Endothelial cell of umbilical vein (primary cell): Measurements from ENCODE around the gene RUNX2. TPM values are rescaled to one million over a fixed set of nuclear protein-coding genes. Genes with fewer than 3 reads are reported as not detected.

ENCODE experiments used
- BruUV-seq: library from RNA; stranded (reverse); fragments of 400-500 nt; replicated peaks from 2 replicates; lab custom pipeline; 2021; lab: Mats Ljungman, UMichigan
- CTCF ChIA-PET: fragments of 300-600, 350-600 bp; sonication (Branson Sonifier 250); formaldehyde crosslinking; loops from one replicate; lab custom pipeline; 2021; ENCODE audit warnings: antibody characterized with exemption, inconsistent platforms; lab: Charles Lee
- POLR2A ChIA-PET: fragments of 300-600, 350-600 bp; sonication (Branson Sonifier 250); formaldehyde crosslinking; loops from one replicate; lab custom pipeline; 2021; ENCODE audit warnings: antibody characterized with exemption, inconsistent platforms; lab: Charles Lee
- DNase-seq: peaks from one replicate; pipeline ENCODE4 v3.0.0-alpha.2; 2011; ENCODE audit warnings: low read depth, low spot score
- FAIRE-seq: peaks from 2 replicates; lab custom pipeline; 2011; peaks lifted over from hg19 to GRCh38; lab: Jason Lieb, UNC
- H2AFZ ChIP-seq: 2 replicates; pipeline ENCODE4 v1.6.0; 2012; ENCODE audit warnings: low read depth, low read length, control low read depth, inconsistent platforms
- H3K27ac ChIP-seq: 2 replicates; pipeline ENCODE4 v1.5.1; 2011; ENCODE audit warnings: low read depth, mild to moderate bottlenecking, control low read depth, low read length, moderate library complexity; ENCODE audit not compliant: insufficient read depth
- H3K27me3 ChIP-seq, 2 experiments: 2 replicates each; pipeline versions ENCODE4 v1.6.0 to v1.6.1; 2011; ENCODE audit warnings: low read length in 2 of 2, mixed read lengths in 1 of 2; ENCODE audit not compliant: control insufficient read depth in 2 of 2, insufficient read depth in 2 of 2
- H3K36me3 ChIP-seq, 2 experiments: 2 replicates in 1 of 2; 3 replicates in 1 of 2; pipeline ENCODE4 v1.5.1; 2011; ENCODE audit warnings: low read length in 2 of 2, mild to moderate bottlenecking in 1 of 2, moderate library complexity in 1 of 2; ENCODE audit not compliant: control insufficient read depth in 2 of 2, insufficient read depth in 2 of 2; ENCODE audit errors: extremely low read depth in 1 of 2
- H3K4me1 ChIP-seq: 3 replicates; pipeline ENCODE4 v1.5.1; 2011; ENCODE audit warnings: mild to moderate bottlenecking, low read length; ENCODE audit not compliant: control insufficient read depth, insufficient read depth; ENCODE audit errors: extremely low read depth
- H3K4me2 ChIP-seq: 2 replicates; pipeline ENCODE4 v1.6.1; 2011; ENCODE audit warnings: low read length, control low read depth, mixed read lengths; ENCODE audit not compliant: insufficient read depth
- H3K4me3 ChIP-seq, 3 experiments: fragments of 200-600 bp in 1 of 3; sonication (generic), shearing (Covaris generic) in 1 of 3; replicated peaks in 1 of 3; 2 replicates each; pipeline ENCODE4 v1.5.1; 2011 to 2016; ENCODE audit warnings: control low read depth in 3 of 3, low read length in 3 of 3, mild to moderate bottlenecking in 2 of 3, inconsistent platforms in 1 of 3, low read depth in 1 of 3, moderate library complexity in 1 of 3; ENCODE audit not compliant: insufficient read depth in 1 of 3
- H3K79me2 ChIP-seq: 2 replicates; pipeline ENCODE4 v1.6.0; 2012; ENCODE audit warnings: low read length, inconsistent platforms; ENCODE audit not compliant: control insufficient read depth, insufficient read depth
- H3K9ac ChIP-seq: replicated peaks from 2 replicates; pipeline ENCODE3; 2011; ENCODE audit warnings: low read length, control low read depth; ENCODE audit not compliant: insufficient read depth; ENCODE audit errors: extremely low read depth
- H3K9me1 ChIP-seq: replicated peaks from 3 replicates; pipeline ENCODE4 v1.6.0; 2011; ENCODE audit warnings: mild to moderate bottlenecking, low read length; ENCODE audit not compliant: control insufficient read depth, insufficient read depth; ENCODE audit errors: extremely low read depth
- H3K9me3 ChIP-seq: replicated peaks from 2 replicates; pipeline ENCODE4 v1.5.1; 2012; ENCODE audit warnings: low read length, inconsistent platforms; ENCODE audit not compliant: control insufficient read depth, insufficient read depth
- H4K20me1 ChIP-seq: replicated peaks from 2 replicates; pipeline ENCODE3; 2011; ENCODE audit warnings: mild to moderate bottlenecking, low read length; ENCODE audit not compliant: control insufficient read depth, insufficient read depth; ENCODE audit errors: extremely low read depth
- CTCF ChIP-seq, 2 donors: IDR thresholded peaks; 1 replicate in 1 of 2; 2 replicates in 1 of 2; pipeline ENCODE4 v1.5.1; 2011; ENCODE audit warnings: low read length in 2 of 2, mild to moderate bottlenecking in 2 of 2, moderate library complexity in 2 of 2, control low read depth in 1 of 2, inconsistent platforms in 1 of 2, low read depth in 1 of 2; ENCODE audit not compliant: insufficient read depth in 1 of 2; ENCODE audit errors: extremely low read depth in 1 of 2
- EZH2 ChIP-seq: IDR thresholded peaks from 2 replicates; pipeline ENCODE4 v1.6.1; 2012; ENCODE audit warnings: borderline replicate concordance, low read depth, mild to moderate bottlenecking, moderate library complexity, low read length, inconsistent platforms; ENCODE audit not compliant: severe bottlenecking
- FOS ChIP-seq: IDR thresholded peaks from 2 replicates; pipeline ENCODE4 v1.6.1; 2011; ENCODE audit warnings: mild to moderate bottlenecking, low read length, moderate library complexity, borderline replicate concordance; ENCODE audit not compliant: insufficient read depth
- GATA2 ChIP-seq: IDR thresholded peaks from 2 replicates; pipeline ENCODE4 v1.7.0; 2011; ENCODE audit warnings: low read depth, mild to moderate bottlenecking, moderate library complexity, mixed read lengths, low read length; ENCODE audit not compliant: insufficient read length, insufficient read depth
- JUN ChIP-seq: IDR thresholded peaks from 2 replicates; pipeline ENCODE4 v1.6.1; 2011; ENCODE audit warnings: borderline replicate concordance, low read depth; ENCODE audit not compliant: insufficient read length, insufficient read depth
- MAX ChIP-seq: IDR thresholded peaks from 2 replicates; pipeline ENCODE4 v1.6.1; 2011; ENCODE audit not compliant: insufficient read depth, insufficient read length
- MYC ChIP-seq: IDR thresholded peaks from one replicate; pipeline ENCODE4 v1.6.1; 2011; ENCODE audit warnings: mild to moderate bottlenecking, low read depth, low read length
- POLR2A ChIP-seq: IDR thresholded peaks from 2 replicates; pipeline ENCODE4 v1.6.1; 2012; ENCODE audit warnings: low read depth, mild to moderate bottlenecking, control low read depth, low read length
- POLR2AphosphoS5 ChIP-seq: IDR thresholded peaks from 2 replicates; pipeline ENCODE4 v1.6.1; 2012; ENCODE audit warnings: low read depth, mild to moderate bottlenecking, control low read depth, low read length, moderate library complexity; ENCODE audit not compliant: insufficient read depth
- dilution Hi-C: fragments of 300-500 bp; cut with MboI; formaldehyde crosslinking; loops from one replicate; pipeline ENCODE4 v1.15.0; 2019; ENCODE audit warnings: low sequenced_read_pairs; ENCODE audit not compliant: extremely low pct_ligation_motif_present
- intact Hi-C: fragments of 100-400 bp; cut with micrococcal nuclease; formaldehyde crosslinking; loops from one replicate; pipeline ENCODE4 v1.10.0; 2022
- polyA plus RNA-seq, 4 experiments: library from polyadenylated mRNA; depleted of rRNA in 3 of 4; stranded (reverse) in 3 of 4; unstranded in 1 of 4; fragments of >200 nt; gene quantifications; 2 replicates each; pipeline versions ENCODE4 v1.2.1 to v1.2.3, GENCODE V29; 2011 to 2012; ENCODE audit warnings: missing spikeins in 1 of 4
- total RNA-seq: library from RNA; stranded (reverse); gene quantifications from 2 replicates; pipeline ENCODE4 v1.2.3, GENCODE V29; 2021

RUNX2 gene
- total and polyA plus RNA-seq, 2 donors (not counting 3 experiments of a cell fraction or from before 2014, with no cell fraction given): 0.06 TPM; not detected in 1

- peaks cover 5% of the 10 kb centered on the region for H3K4me1 ChIP-seq
- H3K27ac ChIP-seq: no peak overlapping the region
- DNase-seq (no peak), FAIRE-seq (no peak)
- no peak overlapping the region for H2AFZ ChIP-seq
- no peaks in the 10 kb centered on the region for H3K9me1 ChIP-seq
- no peaks in the 10 kb centered on the region for H4K20me1 ChIP-seq
- H3K4me3 ChIP-seq: no peak overlapping the region
- H3K9me3 ChIP-seq: no peaks in the 10 kb centered on the region
- intact Hi-C loops: no loop called here
- dilution Hi-C loops: no loop called here
- H3K27me3 ChIP-seq: peaks cover 2 to 7% of the 10 kb centered on the region in 2 experiments
- no peaks in the 10 kb centered on the region for H3K79me2 ChIP-seq
- H3K9ac ChIP-seq: no peak overlapping the region
- no TSS peak for BruUV-seq
- ChIA-PET CTCF (interaction anchor here (1.6 kb wide), 1 partner anchor 332 kb away, joined by 4 read pairs; no protein-coding TSS in a partner anchor), POLR2A (no interaction called here)
- no peaks in the 10 kb centered on the region for H3K36me3 ChIP-seq
- H3K4me2 ChIP-seq: no peak overlapping the region
- TF ChIP-seq CTCF (IDR thresholded peaks at IDR 0.05; ENCODE audit: extremely low read depth in 1 of 2, insufficient read depth in 1 of 2, low read depth in 1 of 2, low read length in 2 of 2) (no peak), MAX (no peak), POLR2AphosphoS5 (no peak), JUN (no peak), MYC (no peak), POLR2A (no peak), EZH2 (no peak), FOS (no peak), GATA2 (no peak)
These were observed 54.3 kb downstream of the RUNX2 start for GRCh38 chr6:45382391-45382790.
